Measurements from ENCODE around the gene DIPK2A.

DNA sequence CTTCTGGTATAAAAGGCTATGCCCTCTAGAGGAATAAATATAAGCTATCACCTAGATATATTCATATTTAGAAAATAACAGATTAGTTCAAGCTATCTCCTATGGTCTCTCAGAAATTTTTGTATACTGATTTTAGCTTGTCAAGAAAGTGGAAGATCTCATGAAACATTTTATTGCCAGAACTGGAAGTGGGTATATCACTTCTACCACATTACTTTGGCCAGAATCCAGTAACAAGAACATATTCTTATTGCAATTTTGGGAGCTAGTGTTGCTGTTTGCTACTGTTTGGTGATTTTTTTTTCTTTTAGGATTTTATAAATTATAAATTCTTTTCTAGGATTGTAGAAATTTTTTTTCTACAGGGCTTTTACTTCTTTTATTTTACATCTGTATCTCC is 14.2 kb upstream of the DIPK2A start:
- TF ChIP-seq, protein P1, sequence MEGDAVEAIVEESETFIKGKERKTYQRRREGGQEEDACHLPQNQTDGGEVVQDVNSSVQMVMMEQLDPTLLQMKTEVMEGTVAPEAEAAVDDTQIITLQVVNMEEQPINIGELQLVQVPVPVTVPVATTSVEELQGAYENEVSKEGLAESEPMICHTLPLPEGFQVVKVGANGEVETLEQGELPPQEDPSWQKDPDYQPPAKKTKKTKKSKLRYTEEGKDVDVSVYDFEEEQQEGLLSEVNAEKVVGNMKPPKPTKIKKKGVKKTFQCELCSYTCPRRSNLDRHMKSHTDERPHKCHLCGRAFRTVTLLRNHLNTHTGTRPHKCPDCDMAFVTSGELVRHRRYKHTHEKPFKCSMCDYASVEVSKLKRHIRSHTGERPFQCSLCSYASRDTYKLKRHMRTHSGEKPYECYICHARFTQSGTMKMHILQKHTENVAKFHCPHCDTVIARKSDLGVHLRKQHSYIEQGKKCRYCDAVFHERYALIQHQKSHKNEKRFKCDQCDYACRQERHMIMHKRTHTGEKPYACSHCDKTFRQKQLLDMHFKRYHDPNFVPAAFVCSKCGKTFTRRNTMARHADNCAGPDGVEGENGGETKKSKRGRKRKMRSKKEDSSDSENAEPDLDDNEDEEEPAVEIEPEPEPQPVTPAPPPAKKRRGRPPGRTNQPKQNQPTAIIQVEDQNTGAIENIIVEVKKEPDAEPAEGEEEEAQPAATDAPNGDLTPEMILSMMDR (IDR thresholded peaks at IDR 0.05): no peak
- TF ChIP-seq JUND (IDR thresholded peaks at IDR 0.05) (no peak), MXI1 (IDR thresholded peaks at IDR 0.05; ENCODE audit: low read depth, low read length) (no peak), EP300 (IDR thresholded peaks at IDR 0.05; ENCODE audit: borderline replicate concordance in 1 of 2, low read depth in 1 of 2, low read length in 1 of 2) (no peak), SMC3 (IDR thresholded peaks at IDR 0.05; ENCODE audit: low read depth, low read length) (no peak), TAF1 (IDR thresholded peaks at IDR 0.05; ENCODE audit: borderline replicate concordance, low read depth, low read length) (no peak), RXRA (IDR thresholded peaks at IDR 0.05; ENCODE audit: borderline replicate concordance, low read depth) (no peak), RAD21 (IDR thresholded peaks at IDR 0.05; ENCODE audit: low read length) (no peak), SIN3A (IDR thresholded peaks at IDR 0.05; ENCODE audit: borderline replicate concordance, low read depth, low read length) (no peak), NFIC (IDR thresholded peaks at IDR 0.05; ENCODE audit: borderline replicate concordance) (no peak)
- TF ChIP-seq, protein P2, sequence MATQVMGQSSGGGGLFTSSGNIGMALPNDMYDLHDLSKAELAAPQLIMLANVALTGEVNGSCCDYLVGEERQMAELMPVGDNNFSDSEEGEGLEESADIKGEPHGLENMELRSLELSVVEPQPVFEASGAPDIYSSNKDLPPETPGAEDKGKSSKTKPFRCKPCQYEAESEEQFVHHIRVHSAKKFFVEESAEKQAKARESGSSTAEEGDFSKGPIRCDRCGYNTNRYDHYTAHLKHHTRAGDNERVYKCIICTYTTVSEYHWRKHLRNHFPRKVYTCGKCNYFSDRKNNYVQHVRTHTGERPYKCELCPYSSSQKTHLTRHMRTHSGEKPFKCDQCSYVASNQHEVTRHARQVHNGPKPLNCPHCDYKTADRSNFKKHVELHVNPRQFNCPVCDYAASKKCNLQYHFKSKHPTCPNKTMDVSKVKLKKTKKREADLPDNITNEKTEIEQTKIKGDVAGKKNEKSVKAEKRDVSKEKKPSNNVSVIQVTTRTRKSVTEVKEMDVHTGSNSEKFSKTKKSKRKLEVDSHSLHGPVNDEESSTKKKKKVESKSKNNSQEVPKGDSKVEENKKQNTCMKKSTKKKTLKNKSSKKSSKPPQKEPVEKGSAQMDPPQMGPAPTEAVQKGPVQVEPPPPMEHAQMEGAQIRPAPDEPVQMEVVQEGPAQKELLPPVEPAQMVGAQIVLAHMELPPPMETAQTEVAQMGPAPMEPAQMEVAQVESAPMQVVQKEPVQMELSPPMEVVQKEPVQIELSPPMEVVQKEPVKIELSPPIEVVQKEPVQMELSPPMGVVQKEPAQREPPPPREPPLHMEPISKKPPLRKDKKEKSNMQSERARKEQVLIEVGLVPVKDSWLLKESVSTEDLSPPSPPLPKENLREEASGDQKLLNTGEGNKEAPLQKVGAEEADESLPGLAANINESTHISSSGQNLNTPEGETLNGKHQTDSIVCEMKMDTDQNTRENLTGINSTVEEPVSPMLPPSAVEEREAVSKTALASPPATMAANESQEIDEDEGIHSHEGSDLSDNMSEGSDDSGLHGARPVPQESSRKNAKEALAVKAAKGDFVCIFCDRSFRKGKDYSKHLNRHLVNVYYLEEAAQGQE (IDR thresholded peaks at IDR 0.05; ENCODE audit: low read depth, low read length): no peak
- TF ChIP-seq, protein P3, sequence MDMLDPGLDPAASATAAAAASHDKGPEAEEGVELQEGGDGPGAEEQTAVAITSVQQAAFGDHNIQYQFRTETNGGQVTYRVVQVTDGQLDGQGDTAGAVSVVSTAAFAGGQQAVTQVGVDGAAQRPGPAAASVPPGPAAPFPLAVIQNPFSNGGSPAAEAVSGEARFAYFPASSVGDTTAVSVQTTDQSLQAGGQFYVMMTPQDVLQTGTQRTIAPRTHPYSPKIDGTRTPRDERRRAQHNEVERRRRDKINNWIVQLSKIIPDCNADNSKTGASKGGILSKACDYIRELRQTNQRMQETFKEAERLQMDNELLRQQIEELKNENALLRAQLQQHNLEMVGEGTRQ (IDR thresholded peaks at IDR 0.05; ENCODE audit: borderline replicate concordance, low read depth, low read length): no peak
- TF ChIP-seq, protein P4, sequence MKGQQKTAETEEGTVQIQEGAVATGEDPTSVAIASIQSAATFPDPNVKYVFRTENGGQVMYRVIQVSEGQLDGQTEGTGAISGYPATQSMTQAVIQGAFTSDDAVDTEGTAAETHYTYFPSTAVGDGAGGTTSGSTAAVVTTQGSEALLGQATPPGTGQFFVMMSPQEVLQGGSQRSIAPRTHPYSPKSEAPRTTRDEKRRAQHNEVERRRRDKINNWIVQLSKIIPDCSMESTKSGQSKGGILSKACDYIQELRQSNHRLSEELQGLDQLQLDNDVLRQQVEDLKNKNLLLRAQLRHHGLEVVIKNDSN (IDR thresholded peaks at IDR 0.05; ENCODE audit: borderline replicate concordance, low read depth): no peak
- TF ChIP-seq, protein P5, sequence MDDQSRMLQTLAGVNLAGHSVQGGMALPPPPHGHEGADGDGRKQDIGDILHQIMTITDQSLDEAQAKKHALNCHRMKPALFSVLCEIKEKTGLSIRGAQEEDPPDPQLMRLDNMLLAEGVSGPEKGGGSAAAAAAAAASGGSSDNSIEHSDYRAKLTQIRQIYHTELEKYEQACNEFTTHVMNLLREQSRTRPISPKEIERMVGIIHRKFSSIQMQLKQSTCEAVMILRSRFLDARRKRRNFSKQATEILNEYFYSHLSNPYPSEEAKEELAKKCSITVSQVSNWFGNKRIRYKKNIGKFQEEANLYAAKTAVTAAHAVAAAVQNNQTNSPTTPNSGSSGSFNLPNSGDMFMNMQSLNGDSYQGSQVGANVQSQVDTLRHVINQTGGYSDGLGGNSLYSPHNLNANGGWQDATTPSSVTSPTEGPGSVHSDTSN (IDR thresholded peaks at IDR 0.05): no peak
